HuH-7.5 (cell line): ENCODE measurements around the gene SPINT2.
A peak's percentile ranks its signal among the peaks of the same experiment; 100 is the strongest.

Experiments used
- DNase-seq: peaks from one replicate; pipeline ENCODE4 v3.0.0; 2011; ENCODE audit warnings: low spot score

Gene SPINT2

DNA sequence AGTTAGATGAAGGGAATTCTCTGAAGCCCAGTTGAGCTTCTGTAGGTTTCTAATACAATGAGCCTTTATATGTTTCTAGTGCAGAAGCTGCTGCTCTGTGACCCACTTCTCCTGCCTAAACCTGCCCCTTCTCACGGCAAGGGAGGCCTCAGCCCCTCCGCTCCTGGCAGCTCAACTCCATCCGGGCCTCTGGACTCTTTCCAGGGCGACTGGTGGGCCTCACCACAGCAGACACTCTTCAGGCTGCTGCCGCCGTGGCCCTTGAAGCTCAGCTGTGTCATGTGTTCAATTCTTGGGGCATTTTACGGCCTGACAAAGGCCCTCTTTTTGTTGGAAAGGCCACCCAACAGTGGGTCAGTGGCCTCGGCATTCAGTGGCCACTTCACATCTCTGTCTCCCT, 29.7 kb downstream of the SPINT2 start:
- DNase-seq: no peak

DNA sequence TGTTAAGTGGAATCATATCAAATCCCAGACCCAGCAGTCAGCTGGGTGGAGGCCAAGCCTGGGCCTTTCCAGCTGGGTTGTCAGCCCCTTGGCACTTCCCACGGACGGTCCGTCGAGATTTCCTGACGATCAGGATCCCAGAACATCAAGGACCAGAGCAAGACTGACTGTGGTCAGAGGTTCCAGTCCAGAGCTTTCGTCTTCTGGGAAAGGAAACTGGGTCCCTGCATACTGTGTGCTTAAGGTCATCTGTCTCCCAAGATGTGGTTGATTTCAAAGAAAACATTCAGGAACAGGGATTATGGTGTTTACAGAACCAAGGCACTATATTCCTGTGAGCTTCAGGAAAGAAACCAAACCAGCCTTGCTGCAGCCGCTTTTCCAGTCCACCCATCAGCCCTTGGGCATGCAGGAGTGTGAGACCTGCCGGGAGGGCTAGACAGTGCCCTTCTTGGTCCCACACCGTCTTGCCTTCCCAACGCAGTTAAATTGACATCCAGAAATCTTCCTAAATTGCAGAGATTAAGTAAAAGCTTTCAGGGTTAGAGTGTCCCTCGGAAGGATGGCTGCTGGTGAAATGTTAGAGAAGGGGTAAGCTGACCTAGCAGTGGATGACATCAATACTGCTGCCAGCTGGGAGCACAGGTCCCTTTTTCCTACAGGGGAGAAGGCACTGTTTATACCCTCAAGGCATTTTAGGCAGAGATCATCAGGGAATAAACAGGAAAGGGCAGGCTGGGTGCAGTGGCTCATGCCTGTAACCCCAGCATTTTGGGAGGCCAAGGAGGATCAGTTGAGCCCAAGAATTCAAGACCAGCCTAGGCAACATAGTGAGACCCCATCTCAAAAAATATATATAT, 34.7 kb downstream of the SPINT2 start:
- DNase-seq: no peak

DNA sequence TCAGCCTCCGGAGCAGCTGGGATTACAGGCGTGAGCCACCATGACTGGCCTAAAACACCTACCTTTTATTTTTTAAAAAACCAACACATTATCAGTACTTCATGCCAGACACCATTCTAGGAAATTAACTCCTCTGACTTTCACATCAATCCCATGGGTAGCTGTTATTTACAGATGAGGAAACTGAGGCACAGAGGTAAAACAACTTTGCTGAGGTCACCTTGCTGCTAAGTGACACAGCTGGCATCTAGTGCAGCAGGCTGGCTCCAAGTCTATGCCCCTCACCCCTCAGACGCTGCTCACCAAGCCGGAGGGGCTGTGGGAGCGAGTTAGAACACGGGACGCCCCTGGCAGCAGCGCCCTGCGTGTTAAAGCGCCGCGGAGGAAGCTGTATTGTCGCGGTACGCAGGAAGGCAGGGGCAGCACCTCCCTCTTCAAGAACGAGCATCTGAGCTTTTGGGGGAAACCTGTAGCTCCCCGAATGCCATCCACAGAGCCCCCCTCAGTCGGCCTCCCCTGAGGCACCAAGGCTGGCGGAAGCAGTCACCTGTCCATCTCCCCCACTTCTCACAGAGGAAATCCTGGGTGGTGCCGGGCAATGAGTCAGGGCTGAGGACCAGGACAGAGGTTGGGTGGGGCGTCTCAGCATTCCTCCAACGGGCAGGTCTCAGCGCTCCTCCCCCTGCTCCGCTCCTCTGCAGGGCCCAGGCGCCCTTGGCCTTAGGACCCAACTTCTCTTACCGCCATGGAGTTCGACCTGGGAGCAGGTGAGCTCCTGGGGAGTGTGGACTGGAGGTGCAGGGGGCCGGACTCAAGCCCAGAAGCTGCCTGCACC, 39.4 kb downstream of the SPINT2 start, which contains the start of gene C19orf33:
Gene C19orf33 (plus strand): TSS at position 735 of the 835 bp plus-strand sequence. CDS start 11 bp downstream, at position 746.
- no peak for DNase-seq

DNA sequence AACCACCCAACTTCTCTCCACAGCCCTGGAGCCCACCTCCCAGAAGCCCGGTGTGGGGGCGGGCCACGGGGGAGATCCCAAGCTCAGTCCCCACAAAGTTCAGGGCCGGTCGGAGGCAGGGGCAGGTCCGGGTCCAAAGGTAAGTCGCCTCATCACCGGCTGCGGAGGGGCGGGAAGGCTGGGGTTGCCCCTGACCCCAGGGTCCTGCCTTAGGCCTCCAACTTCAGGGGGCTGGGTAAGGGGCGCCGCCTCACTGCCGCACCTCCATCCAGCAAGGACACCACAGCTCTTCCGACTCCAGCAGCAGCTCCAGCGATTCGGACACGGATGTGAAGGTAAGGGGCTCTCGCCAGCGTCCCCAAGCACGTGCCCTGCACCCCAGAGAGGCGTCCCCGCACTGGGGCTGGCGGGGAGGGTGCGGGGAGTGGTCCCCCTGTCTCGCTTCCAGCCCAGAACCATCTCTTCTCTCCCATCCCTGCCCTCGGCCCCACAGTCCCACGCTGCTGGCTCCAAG, 40.0 kb downstream of the SPINT2 start:
- no peak for DNase-seq

DNA sequence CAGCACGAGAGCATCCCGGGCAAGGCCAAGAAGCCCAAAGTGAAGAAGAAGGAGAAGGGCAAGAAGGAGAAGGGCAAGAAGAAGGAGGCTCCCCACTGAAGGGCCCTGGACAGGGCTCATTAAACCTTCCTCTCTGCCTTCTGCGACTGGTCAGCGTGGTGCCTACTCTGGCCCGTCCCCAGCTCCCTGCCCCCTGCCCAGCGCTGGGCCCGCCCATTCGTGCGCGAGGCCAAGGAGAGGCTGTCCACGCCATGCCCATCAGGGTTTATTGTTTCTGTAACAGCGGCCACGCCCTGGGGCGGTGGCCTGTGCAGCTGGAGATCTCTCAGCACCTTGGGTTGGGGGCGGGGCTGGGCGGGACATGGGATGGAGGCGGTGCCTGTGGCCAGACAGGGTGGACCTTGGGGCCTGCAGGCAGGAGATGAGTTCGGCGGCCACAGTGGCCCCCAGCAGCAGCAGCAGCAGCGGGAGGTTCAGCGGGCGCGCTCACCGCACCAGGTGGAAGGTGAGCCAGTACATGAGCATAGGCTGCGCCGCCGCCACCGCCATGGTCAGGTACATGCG, 40.6 kb downstream of the SPINT2 start:
- DNase-seq: peak; percentile 65

DNA sequence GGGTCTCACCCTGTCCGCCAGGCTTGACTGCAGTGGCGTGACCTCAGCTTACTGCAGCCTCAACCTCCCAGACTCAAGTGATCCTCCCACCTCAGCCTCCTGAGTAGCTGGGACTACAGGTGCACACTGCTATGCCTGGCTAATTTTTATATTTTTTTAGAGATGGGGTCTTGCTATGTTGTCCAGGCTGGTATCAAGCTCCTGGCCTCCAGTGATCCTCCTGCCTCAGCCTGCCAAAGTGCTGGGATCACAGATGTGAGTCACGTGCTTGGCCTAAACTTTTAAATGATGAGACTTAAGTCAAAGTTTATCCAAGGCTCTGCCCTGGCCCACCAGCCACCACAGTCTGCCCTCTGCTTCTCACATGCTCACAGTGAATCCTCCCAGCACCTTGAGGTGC, 41.9 kb downstream of the SPINT2 start:
- no peak for DNase-seq

DNA sequence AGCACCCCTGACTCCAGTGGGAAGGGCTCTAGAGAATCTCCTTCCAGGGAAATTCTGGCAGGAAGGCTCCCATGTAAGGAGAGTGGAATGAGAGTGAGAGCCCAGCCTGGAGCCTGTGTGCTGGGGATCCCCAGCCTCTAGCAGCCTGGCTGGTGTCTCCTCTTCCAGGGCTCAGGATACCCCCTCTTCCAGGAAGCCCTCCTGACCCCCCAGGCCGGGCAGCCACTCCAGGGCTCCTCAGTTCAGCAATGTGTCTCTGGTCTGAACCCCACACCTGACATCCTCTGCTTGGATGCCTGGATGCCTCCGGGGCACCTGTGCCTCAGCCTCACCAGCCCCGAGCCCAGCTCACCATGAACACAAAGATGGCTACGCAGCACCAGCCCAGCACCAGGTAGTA, 42.7 kb downstream of the SPINT2 start:
- no peak for DNase-seq

DNA sequence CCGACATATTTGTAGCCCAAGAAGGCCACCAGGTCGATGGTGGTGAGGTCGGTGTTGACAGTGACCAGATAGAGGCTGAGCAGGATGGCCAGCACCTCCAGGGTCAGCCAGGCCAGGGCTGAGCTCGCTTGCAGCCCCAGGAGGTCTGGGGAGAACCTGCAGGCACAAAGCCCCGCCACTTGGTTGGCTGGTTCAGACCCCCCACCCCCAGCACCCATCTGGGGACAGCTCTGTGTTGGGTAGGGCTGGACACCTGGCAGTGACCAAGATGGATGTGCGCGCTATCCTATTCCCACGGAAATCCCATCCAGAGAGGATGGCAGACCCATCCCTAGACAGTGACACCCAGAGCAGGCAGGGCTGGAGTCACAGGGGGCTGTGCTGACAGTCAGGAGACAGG, 43.2 kb downstream of the SPINT2 start:
- DNase-seq: no peak

DNA sequence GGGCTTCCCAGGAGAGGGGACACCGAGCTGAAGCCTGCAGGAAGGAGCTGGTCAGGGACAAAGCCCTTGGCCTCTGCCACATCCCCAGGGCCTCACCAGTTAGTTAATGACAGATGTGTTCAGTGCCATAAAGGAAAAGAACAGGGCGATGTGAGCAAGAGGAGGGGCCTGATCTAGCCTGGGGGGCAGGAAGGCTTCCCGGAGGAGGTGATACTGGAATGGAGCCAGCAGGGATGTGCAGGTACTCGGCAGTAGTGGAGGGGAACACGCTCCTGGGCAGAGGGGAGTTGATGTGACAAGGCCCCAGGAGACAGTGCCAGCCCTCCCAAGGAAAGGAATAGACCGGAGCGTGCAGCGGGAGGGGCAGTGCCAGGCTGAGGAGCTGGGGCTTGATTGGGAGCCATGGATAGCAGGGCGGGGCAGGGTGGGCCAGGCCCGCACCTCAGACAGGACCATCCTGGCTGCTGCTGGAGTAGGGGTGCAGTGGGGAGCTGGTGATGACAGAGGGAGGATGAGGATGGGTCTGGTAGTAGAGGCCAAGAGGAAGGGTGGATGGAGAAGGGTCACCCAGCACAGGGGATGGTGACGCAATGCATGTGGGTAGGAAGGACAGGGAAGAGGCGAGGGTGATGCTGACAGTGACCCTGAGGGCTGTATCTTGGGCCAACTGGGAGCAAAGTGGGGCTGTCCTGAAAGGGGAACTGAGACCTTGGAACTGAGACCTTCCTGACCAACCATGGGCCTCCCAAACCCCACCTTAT, 43.8 kb downstream of the SPINT2 start:
- no peak for DNase-seq

DNA sequence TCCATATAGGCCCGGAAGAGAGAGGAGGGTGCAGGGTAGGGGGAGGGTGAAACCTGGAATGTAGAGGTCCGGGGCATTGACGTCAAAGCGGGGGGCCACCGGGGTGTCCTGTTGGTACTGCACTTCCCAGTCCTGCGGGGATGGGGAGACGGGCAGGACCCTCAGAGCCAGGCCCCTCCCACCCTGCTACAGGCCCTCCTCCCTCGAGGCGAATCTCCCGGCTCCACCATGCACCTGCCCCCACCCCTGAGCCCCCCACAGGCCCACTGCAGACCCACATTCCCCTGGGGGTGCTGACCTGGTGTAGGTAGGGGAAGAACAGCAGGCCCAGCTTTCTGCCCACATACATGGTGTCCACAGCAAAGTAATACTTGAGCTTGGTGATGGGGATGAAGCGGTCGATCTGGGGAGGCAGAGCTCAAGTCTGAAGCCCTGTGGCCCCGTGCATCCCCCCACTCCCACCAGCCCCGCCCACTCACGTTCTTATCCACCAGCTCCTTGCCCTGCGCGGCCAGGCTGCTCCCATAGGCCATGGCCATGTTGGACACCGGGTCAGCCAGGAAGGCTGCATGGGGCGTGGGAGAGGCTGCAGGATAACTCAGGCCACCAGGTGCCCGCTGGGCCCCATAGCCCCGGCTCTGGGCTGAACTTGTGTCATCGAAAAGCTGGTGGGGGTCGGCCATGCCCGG, 44.7 kb downstream of the SPINT2 start:
- DNase-seq: no peak

DNA sequence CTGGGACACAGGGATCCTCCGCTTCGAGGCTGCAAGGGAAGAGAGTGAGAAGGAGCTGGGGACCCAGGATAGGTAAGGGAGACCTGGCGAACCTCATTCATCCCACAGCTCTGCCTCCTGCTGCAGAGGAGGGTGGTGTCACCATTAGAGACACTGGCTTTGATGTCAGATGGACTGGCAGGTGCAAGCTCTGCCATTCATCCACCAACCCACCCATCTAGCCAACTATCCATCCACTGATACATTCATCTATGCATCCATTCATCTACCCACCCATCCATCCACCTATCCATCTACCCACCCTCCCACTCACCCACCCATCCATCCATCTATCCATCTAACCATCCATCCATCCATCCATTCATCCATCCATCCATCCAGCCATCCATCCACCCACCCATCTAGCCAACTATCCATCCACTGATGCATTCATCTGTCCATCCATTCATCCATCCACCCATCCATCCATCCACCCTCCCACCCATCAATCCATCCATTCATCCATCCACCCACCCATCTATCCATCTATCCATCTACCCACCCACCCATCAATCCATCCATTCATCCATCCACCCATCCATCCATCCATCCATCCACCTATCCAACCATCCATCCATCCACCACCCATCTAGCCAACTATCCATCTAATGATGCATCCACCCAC, 45.4 kb downstream of the SPINT2 start:
- DNase-seq: no peak

DNA sequence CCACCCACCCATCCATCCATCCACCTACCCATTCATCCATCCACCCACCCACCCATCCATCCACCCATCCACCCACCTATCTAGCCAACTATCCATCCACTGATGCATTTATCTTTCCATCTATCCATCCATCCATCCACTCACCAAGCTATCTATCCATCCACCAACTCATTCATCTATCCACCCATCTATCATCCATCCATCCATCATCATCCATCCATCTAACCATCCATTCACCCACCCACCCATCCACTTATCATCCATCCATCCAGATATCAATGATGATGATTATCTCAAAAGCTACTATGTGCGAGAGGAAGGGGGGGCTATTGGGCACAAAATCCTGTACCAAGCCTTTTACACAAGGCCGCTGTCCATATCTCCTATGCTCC, 45.9 kb downstream of the SPINT2 start:
- DNase-seq: no peak

DNA sequence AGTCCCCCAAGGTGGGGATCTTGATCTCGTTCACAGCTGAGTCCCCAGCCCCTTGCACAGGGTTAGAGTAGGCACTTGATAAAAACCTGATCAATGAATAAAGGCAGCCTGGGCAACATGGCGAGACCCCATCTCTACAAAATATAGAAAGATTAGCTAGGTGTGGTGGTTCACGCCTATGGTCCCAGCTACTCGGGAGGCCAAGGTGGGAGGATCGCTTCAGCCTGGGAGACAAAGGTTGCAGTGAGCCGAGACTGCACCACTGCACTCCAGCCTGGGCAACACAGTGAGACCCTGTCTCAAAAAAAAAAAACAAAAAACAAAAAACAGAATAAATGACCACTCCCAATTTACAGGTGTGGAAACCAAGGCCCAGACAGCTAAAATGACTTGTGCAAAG, 46.6 kb downstream of the SPINT2 start:
- DNase-seq: no peak

DNA sequence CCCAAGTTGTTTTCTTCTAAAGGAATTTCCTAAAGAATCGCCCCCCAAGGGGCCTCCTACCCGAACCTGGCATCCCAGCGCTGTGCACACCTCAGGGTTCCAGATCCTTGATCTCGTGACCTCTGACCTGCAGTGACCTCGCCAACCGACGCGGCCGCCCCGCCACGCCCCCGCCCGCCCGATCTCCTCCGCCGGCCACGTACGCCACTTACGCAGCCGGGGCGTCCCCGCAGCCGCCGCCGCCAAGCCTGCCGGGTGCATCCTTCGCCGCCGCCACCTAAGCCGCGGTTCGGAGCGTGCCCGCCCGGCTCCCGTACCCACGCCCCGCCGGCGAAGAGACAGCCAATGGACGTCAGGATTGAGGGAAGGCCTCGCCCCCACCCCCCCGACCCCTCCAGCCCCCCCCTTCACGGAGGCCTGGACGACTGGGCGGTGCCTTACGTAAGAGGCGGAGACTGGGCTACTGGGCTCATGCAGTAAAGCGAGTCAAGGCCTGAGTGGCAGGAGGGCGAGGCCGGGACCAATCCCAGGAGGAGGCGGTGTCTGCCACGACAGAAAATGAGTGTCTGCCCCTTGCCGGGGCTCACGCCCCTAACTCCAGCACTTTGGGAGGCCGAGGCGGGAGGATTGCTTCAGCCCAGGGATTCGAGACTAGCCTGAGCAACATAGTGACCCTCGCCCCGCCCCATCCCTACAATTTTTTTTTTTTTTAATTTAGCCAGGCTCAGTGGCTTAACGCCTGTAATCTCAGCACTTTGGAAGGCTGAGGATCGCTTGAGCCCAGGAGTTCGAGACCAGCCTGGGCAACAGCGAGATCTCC, 51.5 kb downstream of the SPINT2 start, which contains the start of gene YIF1B:
Gene YIF1B (minus strand): TSS at position 291 of the 820 bp plus-strand sequence. CDS start 30 bp downstream, at position 261.
- peak; percentile 99 for DNase-seq

DNA sequence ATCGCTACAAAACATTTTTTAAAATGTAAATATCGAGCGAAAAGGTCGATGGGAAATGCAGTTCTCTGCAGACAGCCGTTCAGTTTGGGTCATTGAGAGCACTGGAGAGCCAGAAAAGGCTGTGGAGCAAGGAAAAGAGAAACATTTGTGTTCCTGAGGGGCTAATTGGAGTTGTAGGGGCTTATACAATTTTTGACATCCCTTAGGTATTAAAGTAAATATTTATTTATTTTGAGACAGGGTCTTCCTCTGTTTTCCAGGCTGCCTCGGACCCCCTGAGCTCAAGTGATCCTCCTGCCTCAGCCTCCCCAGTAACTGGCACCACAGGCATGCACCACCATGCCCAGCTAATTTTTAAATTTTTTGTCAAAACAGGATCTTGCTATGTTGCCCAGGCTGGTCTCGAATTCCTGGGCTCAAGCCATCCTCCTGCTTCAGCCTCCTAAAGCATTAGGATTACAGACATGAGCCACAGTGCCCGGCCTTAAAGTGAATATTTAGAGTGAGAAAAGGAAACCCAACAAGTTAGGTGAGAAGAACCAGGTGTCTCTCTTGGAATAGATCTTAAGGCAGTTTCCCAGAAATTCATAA, 52.2 kb downstream of the SPINT2 start:
- no peak for DNase-seq

DNA sequence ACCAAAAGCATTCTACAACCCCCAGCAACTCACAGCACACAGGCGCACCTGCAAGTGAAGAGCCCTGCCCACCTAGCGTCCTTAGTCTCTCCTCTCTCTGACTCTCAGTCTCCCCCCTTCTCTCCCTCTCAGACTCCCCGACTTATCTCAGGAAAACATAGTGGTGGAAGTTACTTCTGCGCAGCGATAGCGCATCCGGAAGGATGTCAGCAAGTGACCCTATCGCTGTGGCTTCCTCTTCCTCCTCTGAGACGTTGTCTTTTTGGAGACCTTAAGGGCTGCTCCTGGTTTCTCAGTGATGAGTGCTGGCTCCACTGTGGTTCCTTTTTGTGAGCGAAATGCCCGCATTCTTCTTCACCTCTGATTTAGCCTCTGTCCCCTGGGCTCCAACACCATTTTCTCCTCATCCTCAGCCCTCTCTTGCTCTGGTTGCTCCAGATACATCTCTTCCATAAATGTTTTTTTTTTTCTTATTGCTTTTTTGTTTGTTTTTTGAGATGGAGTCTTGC, 52.8 kb downstream of the SPINT2 start:
- DNase-seq: no peak

DNA sequence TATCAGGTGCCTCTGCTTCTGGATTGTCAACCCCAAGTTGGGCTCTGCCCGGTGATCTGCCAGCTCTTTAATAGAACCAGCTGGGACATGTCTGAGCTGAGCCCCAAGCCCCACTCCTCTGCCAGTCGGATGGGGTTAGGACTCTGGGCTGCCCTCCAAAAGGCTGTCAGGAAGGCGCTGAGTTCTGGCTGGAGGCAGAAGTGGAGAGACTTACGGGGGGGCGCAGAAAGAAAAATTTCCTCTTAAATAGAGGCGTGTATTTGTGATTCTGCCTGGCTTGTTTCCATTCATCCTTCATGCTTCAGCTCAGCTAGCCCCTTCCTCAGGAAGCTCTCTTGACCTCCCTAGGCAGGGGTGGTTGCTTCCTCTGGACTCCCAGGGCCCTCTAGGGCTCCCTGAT, 54.3 kb downstream of the SPINT2 start:
- DNase-seq: no peak

DNA sequence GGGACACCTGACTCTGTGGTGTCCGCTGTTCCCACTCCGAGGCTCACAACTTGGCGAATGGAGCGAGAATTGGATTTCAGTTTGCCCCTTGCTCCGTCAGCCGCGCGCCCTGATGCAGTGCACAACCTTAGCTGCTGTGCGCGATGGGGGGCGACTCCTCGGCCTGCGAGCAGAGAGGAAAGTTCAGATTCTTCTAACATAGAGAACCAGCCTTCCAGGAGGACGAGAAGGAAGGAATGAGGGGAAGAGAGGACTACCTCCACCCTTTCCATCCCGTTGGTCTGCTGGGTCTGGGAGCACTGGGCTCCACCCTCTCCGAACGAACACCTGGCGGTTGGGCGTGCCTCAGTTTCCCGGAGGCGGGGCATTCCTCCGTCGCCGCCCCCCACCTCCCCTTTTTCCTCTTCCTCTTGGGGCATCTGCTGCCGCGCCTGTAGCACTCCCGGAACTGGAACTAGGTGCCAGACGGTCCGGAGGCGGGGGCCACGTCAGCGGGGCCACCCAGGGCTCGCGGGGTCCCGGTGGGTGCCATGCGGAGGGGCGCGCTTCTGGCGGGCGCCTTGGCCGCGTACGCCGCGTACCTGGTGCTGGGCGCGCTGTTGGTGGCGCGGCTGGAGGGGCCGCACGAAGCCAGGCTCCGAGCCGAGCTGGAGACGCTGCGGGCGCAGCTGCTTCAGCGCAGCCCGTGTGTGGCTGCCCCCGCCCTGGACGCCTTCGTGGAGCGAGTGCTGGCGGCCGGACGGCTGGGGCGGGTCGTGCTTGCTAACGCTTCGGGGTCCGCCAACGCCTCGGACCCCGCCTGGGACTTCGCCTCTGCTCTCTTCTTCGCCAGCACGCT, 55.3 kb downstream of the SPINT2 start, which contains the start of gene KCNK6:
Gene KCNK6 (plus strand): TSS at position 425 of the 838 bp plus-strand sequence. CDS start 106 bp downstream, at position 531.
- no peak for DNase-seq
